DND-41 (cell line): Measurements from ENCODE around the gene RAPGEF5.

Experiments
- CTCF ChIP-seq: IDR thresholded peaks from 2 replicates; pipeline ENCODE4 v1.5.1; 2012; ENCODE audit warnings: borderline replicate concordance, low read length, moderate library complexity, mild to moderate bottlenecking; ENCODE audit not compliant: poor library complexity, severe bottlenecking; ENCODE audit errors: extremely low read depth
- EZH2 ChIP-seq: IDR thresholded peaks from 3 replicates; pipeline ENCODE4 v1.6.1; 2012; ENCODE audit warnings: borderline replicate concordance, low read depth, mild to moderate bottlenecking, moderate library complexity, low read length, inconsistent platforms; ENCODE audit not compliant: severe bottlenecking

- TF ChIP-seq CTCF (no peak), EZH2 (no peak)
Measured at GRCh38 chr7:22378199-22378980, 21.4 kb upstream of the RAPGEF5 start.
